BJ (cell line): ENCODE results near the gene RAD51B. TPM values are rescaled to one million over a fixed set of nuclear protein-coding genes. Genes with fewer than 3 reads are reported as not detected.
"Not testable (repeated sequence)": the region's sequence is repeated elsewhere in the genome, so short reads cannot be mapped to it uniquely, and the experiment has no call there.

ENCODE experiments used
- CTCF ChIA-PET: fragments of 350-600 bp; formaldehyde crosslinking; extraction: SDS; loops from one replicate; lab custom pipeline; 2021; ENCODE audit warnings: antibody characterized with exemption, inconsistent platforms; lab: Yijun Ruan, JAX
- POLR2A ChIA-PET: fragments of 300-600 bp; sonication (Branson Sonifier 250); formaldehyde crosslinking; extraction: SDS; loops from one replicate; lab custom pipeline; 2021; ENCODE audit warnings: antibody characterized with exemption; lab: Charles Lee
- DNase-seq: peaks from one replicate; pipeline ENCODE4 v3.0.0-alpha.2; 2011; ENCODE audit warnings: low read depth
- H3K27me3 ChIP-seq: 2 replicates; pipeline ENCODE4 v1.6.0; 2011; ENCODE audit warnings: low read length; ENCODE audit not compliant: control insufficient read depth, insufficient read depth
- H3K36me3 ChIP-seq: 2 replicates; pipeline ENCODE4 v1.5.1; 2011; ENCODE audit warnings: low read length; ENCODE audit not compliant: control insufficient read depth, insufficient read depth
- H3K4me3 ChIP-seq: 2 replicates; pipeline ENCODE4 v1.5.1; 2011; ENCODE audit warnings: low read depth, mild to moderate bottlenecking, control low read depth, low read length
- polyA plus RNA-seq: library from polyadenylated mRNA; depleted of rRNA; stranded (reverse); fragments of >200 nt; gene quantifications from 2 replicates; pipeline ENCODE4 v1.2.3, GENCODE V29; 2011
- TF ChIP-seq, protein P1 (sequence below): IDR thresholded peaks from 2 replicates; pipeline ENCODE4 v1.5.1; 2011; ENCODE audit warnings: low read depth, mild to moderate bottlenecking, control low read depth, inconsistent platforms, low read length, moderate library complexity; ENCODE audit not compliant: insufficient read depth

RAD51B gene
- polyA plus RNA-seq, 1 experiment = 5.6 TPM

DNA sequence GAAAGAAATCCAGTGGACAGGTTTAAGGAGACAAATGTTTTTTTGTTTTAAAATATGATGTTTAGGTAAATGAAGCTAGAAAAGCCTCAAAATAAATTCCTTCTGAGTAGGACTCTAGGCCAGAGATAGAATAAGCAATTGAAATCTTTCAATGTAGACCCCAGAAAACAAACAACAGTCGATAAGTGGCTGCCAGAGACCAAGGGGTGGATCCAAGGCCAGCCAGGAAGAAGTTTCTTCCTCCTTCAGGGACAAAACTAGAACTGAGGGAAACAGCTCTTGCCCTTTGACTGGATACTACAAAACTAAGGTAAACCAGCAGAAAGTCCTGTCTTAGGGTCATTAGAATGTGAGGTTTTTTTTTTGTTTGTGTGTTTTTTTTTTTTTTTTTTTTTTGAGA, 481.6 kb downstream of the RAD51B start:
- TF ChIP-seq, protein P1, sequence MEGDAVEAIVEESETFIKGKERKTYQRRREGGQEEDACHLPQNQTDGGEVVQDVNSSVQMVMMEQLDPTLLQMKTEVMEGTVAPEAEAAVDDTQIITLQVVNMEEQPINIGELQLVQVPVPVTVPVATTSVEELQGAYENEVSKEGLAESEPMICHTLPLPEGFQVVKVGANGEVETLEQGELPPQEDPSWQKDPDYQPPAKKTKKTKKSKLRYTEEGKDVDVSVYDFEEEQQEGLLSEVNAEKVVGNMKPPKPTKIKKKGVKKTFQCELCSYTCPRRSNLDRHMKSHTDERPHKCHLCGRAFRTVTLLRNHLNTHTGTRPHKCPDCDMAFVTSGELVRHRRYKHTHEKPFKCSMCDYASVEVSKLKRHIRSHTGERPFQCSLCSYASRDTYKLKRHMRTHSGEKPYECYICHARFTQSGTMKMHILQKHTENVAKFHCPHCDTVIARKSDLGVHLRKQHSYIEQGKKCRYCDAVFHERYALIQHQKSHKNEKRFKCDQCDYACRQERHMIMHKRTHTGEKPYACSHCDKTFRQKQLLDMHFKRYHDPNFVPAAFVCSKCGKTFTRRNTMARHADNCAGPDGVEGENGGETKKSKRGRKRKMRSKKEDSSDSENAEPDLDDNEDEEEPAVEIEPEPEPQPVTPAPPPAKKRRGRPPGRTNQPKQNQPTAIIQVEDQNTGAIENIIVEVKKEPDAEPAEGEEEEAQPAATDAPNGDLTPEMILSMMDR = no peak
- no peaks in the 10 kb centered on the region for H3K27me3 ChIP-seq
- ChIA-PET CTCF (interaction anchor here (0.9 kb wide), 1 partner anchor 144 kb away, joined by 3 read pairs; no protein-coding TSS in a partner anchor), POLR2A (interaction anchor here (0.6 kb wide), 1 partner anchor 26 kb away, joined by 5 read pairs; no protein-coding TSS in a partner anchor)
- no peaks in the 10 kb centered on the region for H3K36me3 ChIP-seq
- no peak for DNase-seq
- H3K4me3 ChIP-seq = no peak overlapping the region

GRCh38 chr14:68302938-68303337, 483.4 kb downstream of the RAD51B start:
- POLR2A ChIA-PET, CTCF ChIA-PET, H3K4me3 ChIP-seq, H3K36me3 ChIP-seq, H3K27me3 ChIP-seq, DNase-seq: not testable (repeated sequence)

GRCh38 chr14:68305738-68306137, 486.2 kb downstream of the RAD51B start:
- CTCF ChIA-PET = interaction anchor here (1.4 to 2.2 kb wide), 2 partner anchors 14 to 26 kb away, joined by 4 to 5 read pairs; no protein-coding TSS in a partner anchor
- TF ChIP-seq, protein P1 = no peak

GRCh38 chr14:68306265-68306933, 486.8 kb downstream of the RAD51B start:
- no peak for DNase-seq
- H3K27me3 ChIP-seq = no peaks in the 10 kb centered on the region
- H3K4me3 ChIP-seq = no peak overlapping the region
- ChIA-PET POLR2A (no interaction called here), CTCF (interaction anchor here (1.3 to 2.2 kb wide), 3 partner anchors 11 to 27 kb away, joined by 4 to 5 read pairs (median 4); no protein-coding TSS in a partner anchor)
- no peaks in the 10 kb centered on the region for H3K36me3 ChIP-seq
- TF ChIP-seq, protein P1 = no peak

More at GRCh38 chr14:68305738-68306137, 486.2 kb downstream of the RAD51B start:
- Histone ChIP-seq H3K36me3 (no peaks in the 10 kb centered on the region), H3K27me3 (no peaks in the 10 kb centered on the region), H3K4me3 (no peak overlapping the region)
- DNase-seq = no peak
- POLR2A ChIA-PET = no interaction called here

DNA sequence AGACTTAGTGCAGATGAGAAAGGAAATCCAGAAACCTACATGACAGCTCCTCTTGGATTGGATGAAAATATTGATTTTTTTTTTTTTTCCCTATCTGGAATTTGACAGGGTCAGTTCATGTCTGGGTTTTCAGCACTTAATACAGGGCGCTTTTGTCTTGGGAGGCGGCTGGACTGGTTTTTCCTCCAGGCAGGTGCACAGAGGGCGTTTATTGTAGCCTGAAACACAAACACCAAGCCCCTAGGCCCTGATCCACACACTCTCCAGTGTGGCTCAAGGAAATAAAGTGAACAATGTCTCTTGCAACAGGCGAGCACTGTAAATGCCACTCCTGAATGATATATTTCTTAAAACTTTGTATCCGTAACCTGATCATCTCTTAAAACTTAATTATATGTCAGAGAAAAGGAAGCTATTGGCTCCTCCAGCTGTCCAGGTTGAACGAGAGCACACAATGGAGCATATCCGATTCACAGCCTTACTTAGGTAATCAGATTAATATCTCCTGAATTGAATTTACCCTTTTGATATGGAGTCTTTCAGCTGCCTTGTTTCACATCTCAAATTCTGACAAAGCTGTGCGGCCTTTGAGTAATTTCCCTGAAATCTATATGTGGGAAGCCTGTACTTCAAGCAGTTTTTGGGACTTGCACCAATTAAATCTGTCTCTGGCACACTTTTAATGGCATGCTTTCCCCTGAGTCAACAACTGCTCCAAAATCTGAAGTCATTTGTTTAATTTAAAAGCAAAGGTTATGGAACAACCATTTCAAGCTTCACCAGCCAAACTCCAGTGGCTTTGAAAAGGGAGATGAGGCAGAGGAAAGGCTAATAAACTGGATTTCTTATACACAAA, 487.6 kb downstream of the RAD51B start:
- CTCF ChIA-PET = interaction anchor here (1.1 to 1.4 kb wide), 4 partner anchors 9 to 94 kb away, joined by 4 read pairs; no protein-coding TSS in a partner anchor
- POLR2A ChIA-PET = interaction anchor here (0.6 kb wide), 1 partner anchor 483 kb away, joined by 4 read pairs; no protein-coding TSS in a partner anchor
- Histone ChIP-seq H3K36me3 (no peaks in the 10 kb centered on the region), H3K27me3 (no peaks in the 10 kb centered on the region), H3K4me3 (no peak overlapping the region)
- TF ChIP-seq, protein P1 = no peak
- no peak for DNase-seq
